Retinal pigment epithelial cell (primary cell): ENCODE measurements around the gene DNTT.

Experiments
- DNase-seq: peaks from one replicate; pipeline ENCODE4 v3.0.0-alpha.2; 2010; ENCODE audit warnings: low read depth
- H3K4me3 ChIP-seq: 2 replicates; pipeline ENCODE4 v1.5.1; 2011; ENCODE audit warnings: mild to moderate bottlenecking, low read length, control low read depth, moderate library complexity
- TF ChIP-seq, protein P1 (sequence below): conservative IDR thresholded peaks from 2 replicates; pipeline ENCODE4 v1.5.1; 2011; ENCODE audit warnings: low read depth, low read length, control low read depth, inconsistent platforms

The DNTT gene

DNA sequence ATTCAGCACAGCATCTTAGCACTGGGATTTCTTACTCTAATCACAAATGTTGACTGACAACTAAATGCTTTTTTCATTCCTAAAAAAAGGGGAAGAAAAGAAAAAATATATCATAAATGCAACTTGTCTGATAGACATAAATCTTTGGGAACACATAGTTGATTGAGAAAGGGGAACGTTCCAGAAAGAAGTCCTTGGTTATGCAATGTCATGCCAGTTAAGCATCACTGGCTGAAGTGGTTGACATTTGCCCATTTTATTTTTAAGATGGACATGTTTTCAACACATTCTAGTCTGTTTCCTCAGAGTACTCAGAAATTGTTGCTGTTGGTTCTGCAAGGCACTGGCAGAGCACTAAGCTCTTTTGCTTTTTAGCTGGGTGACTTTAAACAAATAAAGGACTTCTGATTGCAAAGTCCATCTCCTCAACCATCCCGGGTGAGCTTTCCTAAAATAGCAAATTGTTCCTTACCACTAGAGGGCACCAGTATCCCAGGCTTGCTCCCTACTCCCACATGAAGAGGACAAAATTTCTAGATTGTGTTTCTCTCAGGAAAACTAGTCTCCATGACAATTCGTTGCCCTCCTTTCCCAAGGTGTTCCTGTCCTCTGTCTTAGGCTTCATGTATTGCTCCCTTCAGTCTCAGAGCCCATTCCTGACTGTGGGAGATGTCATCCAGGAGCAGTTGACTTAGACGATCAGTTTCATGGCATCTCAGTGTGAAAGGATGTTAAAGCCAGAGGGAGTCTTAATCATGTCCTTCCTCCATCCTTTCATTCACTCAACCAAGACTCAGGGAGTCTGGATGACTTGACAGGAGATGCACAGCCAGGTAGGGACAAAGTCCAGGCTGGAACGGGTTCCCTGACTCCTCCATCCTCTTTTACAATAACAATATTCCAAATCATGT lies 30.6 kb downstream of the DNTT start:
- DNase-seq = peak; percentile 5
- TF ChIP-seq, protein P1, sequence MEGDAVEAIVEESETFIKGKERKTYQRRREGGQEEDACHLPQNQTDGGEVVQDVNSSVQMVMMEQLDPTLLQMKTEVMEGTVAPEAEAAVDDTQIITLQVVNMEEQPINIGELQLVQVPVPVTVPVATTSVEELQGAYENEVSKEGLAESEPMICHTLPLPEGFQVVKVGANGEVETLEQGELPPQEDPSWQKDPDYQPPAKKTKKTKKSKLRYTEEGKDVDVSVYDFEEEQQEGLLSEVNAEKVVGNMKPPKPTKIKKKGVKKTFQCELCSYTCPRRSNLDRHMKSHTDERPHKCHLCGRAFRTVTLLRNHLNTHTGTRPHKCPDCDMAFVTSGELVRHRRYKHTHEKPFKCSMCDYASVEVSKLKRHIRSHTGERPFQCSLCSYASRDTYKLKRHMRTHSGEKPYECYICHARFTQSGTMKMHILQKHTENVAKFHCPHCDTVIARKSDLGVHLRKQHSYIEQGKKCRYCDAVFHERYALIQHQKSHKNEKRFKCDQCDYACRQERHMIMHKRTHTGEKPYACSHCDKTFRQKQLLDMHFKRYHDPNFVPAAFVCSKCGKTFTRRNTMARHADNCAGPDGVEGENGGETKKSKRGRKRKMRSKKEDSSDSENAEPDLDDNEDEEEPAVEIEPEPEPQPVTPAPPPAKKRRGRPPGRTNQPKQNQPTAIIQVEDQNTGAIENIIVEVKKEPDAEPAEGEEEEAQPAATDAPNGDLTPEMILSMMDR = peak; percentile 95
- no peak overlapping the region for H3K4me3 ChIP-seq

DNA sequence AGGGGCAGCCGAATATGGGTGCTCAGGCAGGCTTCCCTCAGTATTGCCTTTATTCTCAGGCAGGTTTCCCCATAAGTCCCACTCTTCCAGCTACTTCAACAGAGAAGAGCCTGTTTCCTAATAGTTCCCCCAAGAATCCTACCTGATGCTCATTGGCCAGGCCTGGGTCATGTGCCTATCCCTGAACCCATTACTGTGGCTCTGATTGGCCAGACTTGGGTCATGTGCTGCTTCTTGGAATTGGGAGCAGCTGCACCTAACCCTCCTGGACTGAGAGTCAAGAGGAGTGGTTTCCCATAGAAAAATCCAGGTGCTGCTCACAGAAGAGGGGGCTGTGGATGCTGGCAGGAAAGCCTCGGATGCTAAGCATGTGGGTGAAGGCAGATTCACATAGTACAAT lies 32.9 kb downstream of the DNTT start:
- no peak overlapping the region for H3K4me3 ChIP-seq
- TF ChIP-seq, protein P1 = no peak
- no peak for DNase-seq

DNA sequence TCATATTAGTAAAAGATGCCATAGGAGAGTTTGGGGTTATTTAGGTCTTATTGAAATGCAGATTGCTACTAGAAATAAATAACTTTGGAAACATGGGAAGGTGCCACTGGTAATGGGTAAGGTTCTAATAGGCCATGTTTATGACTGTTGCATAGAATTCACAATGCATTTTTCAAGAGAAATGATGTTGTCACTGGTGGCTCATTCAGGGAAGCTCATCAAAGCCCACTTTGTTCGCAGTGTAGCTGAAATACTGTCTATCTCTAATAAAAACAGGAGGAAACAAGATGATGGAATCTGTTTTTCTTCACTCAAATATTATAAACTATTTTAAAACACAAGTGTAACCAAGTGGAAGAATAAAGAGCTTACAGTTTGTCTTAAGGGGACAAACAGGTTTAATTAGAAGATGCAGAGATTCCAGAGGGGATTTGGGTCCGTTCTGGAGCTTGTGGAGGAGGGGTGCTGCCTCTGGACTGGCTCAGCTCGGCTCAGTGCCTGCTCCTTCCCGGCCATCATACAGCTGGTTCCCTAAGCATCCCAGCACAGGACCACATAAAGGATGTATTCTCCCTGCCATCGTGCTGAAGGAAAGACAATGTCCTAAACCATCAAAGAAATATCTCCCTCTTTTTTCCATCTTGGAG lies 34.2 kb downstream of the DNTT start:
- no peak overlapping the region for H3K4me3 ChIP-seq
- TF ChIP-seq, protein P1 = no peak
- DNase-seq = peak; percentile 2

DNA sequence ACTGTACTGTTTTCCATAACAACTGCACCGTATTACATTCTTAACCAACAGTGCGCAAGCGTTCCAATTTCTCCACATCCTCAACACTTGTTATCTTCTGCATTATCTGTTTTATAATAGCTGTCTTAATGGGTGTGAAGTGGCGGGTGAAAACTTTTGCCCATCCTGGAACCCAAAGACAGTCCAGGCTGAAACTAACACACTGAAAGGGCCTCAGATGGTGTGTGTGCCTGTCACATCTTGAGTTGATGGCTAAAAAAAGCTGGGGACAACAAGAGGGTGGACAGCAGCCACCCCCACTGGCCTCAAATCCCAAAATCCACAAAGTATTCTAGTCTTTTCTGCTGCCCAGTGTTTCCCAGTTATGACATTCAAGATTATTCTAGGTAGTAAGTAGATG lies 35.1 kb downstream of the DNTT start:
- TF ChIP-seq, protein P1 = no peak
- H3K4me3 ChIP-seq = no peak overlapping the region
- DNase-seq = no peak

DNA sequence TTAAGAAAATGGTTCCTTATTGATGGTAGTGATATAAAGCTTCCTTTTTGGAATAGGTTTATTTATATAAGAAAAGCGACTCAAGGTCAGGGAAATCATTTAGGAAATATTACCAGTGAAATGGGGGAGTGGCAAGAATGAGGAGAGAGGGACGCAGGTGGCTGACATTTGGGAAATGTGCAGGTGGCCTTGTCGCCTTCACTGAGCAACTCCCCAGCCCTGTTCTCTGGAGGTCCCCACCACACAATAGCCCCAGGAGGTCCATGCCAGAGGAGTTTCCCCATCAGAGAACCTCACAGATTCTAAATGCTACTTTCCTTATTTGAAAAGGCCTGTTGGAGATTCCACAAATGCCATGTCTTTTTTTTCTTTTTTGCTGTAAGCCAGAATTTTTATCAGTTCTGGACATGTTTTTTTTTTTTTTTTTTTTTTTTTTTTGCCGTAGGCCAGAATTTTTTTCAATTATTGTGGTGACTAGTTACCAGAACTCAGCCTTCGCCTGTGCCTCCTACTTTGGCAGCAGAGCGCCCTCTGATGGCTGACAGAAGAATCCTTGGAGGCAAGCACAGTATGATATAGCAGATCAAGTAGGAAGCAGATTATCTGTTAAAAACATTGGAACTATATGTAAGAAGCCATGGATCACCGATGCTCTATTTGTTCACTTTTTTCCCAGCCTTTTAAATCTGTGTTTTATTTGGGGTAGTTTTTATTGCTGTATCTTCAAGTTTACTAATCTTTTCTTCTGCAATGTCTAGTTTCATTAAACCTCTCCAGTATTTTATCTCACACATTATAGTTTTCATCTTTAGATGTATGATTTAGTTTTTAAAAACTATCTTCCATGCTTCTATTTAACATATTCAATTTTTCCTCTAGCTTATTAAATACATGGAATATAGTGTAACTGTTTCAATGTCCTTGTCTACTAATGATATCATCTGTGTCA lies 36.0 kb downstream of the DNTT start:
- DNase-seq = peak; percentile 32
- TF ChIP-seq, protein P1 = peak; percentile 92

DNA sequence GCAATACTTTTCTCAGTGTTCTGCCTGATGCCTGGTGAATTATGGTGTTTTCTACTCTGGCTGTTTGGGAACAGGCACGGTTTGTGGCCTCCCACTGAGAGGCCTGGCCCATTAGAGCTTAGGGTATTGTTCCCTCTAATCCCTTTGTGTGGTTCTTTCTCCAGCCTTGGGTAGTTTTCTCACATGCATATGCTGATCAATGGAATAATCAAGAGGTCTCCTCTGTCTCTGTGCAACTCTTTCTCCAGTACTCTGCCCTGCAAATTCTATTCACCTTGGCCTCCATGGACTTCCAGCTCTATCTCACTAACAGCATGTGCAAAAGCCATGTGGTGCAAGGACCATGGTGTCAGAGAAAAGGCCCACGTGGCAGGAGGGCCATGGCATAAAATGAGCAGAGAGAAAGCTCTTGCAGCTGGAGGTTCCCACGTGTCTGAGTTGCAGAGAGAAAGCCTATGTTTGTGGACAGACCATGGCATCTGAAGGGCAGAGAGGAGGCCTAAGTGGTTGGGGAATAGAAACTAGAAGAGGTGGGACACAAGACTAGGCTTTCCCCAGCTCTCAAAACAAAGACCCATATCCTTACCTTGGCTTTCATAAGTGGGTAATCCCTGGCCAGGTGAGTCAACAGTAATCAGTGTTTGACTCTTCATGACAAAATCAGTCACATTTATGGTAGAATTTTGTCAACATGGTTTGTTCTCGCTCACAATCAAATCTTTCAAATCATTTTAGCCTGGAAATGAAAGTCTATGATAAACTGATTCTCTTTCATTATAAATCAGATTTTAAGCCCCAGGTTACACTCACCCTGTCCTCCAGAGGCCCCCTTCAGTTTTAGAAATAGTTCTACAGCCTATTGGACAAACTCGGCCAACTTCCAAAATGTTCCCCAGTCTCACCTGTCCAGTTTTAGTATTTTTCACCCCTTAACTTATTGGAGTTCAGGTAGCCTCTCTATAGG lies 37.3 kb downstream of the DNTT start:
- no peak overlapping the region for H3K4me3 ChIP-seq
- DNase-seq = no peak
- TF ChIP-seq, protein P1 = no peak

More for the DNA sequence above, 36.0 kb downstream of the DNTT start:
- H3K4me3 ChIP-seq = no peak overlapping the region
